D341Med (cell line): ENCODE data around the gene GP1BA.
"Not testable (repeated sequence)": the region's sequence is repeated elsewhere in the genome, so short reads cannot be mapped to it uniquely, and the experiment has no call there.

Experiments used
- DNase-seq: peaks from one replicate; pipeline ENCODE4 v3.0.0; 2012; ENCODE audit warnings: low spot score

GP1BA gene

GRCh38 chr17:4901648-4902344 is 30.3 kb upstream of the GP1BA start:
- DNase-seq = no peak

DNA sequence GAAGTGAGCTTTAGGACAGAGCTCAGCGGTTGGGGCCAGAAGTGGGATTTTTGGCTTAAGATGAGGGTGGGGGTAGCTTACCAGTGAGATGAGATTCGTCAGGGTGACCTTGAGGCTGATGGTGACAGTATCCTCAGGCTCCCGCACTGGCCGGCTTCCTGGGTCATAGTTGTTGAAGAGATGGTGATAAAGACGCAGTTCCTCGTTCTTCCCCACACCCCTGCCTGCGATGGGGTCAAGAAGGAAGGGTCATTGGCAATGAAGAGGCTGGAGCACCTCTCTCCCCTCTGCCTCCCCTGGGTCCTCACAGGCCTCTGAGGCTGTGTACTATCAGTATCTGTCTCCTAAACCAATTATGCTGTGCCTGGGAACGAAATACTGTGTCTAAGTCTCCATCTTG is 29.5 kb upstream of the GP1BA start:
- DNase-seq = no peak

GRCh38 chr17:4903051-4903818 is 28.8 kb upstream of the GP1BA start, which contains the start of gene CHRNE:
Gene CHRNE (minus strand): TSS chr17:4903098. CDS start chr17:4903063, 35 bp downstream.
- peak; percentile 63 for DNase-seq

DNA sequence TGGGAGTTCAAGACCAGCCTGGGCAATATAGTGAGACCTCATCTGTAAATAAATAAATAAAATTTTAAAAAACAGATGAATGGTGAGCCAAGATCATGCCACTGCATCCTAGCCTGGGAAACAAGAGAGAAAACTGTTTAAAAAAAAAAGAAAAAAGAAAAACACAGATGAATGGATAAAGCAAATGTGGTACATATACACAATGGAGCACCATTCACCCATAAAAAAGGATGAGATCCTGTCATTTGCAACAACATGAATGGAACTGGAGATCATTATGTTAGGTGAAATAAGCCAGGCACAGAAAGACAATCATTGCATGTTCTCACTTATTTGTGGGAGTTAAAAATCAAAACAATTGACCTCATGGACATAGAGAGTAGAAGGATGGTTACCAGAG is 25.4 kb upstream of the GP1BA start:
- not testable (repeated sequence) for DNase-seq

DNA sequence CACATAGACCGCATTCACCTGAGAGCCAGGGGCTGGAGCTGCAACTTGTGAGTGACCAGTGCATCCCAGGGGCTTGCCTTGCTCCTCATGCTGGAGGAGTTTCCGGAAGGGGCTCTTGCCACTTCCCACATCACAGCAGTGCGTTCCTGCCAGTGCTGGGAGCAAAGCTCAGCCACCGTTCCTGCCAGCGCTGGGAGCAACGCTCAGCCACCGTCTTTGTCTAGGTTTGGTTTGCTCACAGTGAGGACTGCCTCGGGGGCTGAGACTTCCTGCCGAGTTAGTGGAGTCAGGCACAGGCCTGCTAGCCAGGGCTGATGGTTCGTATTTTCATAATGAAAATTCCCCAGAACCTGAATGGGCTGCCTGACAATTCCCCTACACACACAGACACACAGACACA is 23.8 kb upstream of the GP1BA start:
- peak; percentile 4 for DNase-seq

DNA sequence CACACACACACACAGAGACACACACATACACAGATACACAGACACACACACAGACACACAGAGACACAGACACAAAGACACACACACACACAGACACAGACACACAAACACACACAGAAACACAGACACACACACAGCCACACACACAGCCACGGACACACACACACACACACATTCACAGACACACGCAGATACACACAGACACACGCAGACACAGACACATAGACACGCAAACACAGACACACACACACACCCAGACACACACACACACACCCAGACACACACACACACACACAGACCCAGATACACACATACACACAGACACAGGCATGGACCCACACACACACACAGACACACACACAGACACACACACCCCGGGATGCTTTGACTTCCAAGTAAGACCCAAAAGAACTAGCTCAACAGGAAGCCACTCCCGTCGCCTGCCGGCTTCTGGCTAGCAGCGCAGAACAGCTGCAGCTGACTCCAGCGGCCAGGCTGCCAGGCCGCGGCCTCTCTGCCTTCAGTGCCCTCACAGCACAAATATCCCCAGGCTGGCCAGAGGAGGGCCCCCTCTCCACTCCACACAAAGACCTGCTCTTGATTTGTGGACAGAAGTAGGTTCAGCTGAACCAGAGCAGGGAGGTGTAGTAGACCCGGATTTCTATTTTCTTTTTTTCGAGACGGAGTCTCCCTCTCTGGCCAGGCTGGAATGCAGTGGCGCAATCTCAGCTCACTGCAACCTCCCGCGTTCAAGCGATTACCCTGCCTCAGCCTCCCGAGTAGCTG is 23.2 kb upstream of the GP1BA start:
- peak; percentile 79 for DNase-seq

DNA sequence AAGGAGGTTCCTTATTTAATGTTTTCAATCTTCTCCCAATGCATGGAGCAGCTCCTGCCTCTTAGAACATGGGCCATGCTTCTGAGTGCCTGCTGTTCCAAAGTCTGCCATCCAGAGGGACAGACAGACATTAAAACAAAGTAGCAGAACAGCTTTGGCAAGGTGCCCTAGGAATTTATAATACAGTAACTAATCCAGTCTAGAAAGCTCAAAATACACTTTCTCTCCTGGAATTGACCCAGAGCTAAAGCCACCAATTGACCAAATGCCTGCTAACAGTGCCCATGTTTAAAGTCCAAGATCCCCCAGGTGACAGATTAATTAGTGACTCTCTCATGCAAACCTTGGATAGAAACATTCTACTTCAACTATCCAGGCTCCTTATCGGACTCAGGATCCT is 18.1 kb upstream of the GP1BA start:
- DNase-seq = peak; percentile 14

DNA sequence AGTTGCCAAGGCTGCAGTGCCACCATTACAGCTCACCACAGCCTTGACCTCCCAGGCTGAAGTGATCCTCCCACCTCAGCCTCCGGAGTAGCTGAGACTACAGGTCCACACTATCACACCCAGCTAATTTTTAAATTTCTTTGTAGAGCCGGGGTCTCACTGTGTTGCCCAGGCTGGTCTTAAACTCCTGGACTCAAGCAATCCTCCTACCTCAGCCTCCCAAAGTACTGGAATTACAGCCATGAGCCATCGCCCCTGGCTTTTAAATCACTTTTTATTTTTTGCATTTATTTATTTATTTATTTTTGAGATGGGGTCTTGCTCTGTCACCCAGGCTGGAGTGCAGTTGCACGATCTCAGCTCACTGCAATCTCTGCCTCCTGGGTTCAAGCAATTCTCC is 17.5 kb upstream of the GP1BA start:
- not testable (repeated sequence) for DNase-seq

GRCh38 chr17:4919511-4920047 is 12.5 kb upstream of the GP1BA start:
- DNase-seq = no peak

DNA sequence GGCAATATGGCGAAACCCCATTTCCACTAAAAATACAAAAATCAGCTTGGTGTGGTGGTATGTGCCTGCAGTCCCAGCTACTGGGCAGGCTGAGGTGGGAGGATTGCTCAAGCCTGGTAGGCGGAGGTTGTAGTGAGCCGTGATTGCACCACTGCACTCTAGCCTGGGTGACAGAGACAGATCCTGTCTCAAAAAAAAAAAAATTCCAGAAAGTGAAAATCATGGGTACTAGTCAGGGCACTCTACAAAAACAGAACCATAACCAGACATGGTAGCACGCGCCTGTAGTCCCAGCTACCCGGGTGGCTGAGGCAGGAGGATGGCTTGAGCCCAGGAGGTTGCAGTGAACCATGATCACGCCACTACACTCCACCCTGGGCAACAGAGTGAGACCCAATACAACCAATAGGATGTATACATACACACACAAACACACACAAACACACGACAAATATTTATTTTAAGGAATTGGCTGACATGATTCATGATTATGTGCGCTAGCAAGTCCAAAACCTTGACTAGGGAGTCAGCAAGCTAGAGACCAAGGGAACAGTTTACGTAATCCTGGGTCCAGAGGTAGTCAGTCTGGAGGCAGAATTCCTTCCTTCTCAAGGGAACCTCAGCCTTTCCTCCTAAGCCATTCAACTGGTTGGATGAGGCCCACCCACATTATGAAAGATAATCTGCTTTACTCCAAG is 11.6 kb upstream of the GP1BA start:
- DNase-seq = no peak

GRCh38 chr17:4921320-4921719 is 10.8 kb upstream of the GP1BA start:
- DNase-seq = no peak

GRCh38 chr17:4926577-4927335 is 5.3 kb upstream of the GP1BA start:
- not testable (repeated sequence) for DNase-seq

DNA sequence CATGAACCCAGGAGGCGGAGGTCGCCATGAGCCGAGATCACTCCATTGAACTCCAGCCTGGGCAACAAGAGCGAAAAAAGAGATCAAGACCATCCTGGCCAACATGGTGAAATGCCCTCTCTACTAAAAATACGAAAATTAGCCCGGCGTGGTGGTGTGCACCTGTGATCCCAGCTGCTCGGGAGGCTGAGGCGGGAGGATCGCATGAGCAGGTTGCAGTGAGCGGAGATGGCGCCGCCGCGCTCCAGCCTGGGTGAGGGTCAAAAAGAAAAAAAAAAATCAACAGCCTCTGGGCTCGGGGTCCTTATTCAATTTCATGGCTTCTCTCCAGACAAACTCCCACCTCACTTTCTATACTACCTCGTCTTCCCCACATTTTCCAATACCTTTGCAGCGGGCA is 3.2 kb upstream of the GP1BA start:
- no peak for DNase-seq

- no peak for DNase-seq
Observed at GRCh38 chr17:4932756-4933155, 679 bp downstream of the GP1BA start.

- no peak for DNase-seq
Observed at GRCh38 chr17:4933646-4934045, 1.6 kb downstream of the GP1BA start.

DNA sequence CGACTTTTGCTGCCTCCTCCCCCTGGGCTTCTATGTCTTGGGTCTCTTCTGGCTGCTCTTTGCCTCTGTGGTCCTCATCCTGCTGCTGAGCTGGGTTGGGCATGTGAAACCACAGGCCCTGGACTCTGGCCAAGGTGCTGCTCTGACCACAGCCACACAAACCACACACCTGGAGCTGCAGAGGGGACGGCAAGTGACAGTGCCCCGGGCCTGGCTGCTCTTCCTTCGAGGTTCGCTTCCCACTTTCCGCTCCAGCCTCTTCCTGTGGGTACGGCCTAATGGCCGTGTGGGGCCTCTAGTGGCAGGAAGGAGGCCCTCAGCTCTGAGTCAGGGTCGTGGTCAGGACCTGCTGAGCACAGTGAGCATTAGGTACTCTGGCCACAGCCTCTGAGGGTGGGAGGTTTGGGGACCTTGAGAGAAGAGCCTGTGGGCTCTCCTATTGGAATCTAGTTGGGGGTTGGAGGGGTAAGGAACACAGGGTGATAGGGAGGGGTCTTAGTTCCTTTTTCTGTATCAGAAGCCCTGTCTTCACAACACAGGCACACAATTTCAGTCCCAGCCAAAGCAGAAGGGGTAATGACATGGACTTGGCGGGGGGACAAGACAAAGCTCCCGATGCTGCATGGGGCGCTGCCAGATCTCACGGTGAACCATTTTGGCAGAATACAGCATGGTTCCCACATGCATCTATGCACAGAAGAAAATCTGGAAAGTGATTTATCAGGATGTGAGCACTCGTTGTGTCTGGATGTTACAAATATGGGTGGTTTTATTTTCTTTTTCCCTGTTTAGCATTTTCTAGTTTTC is 2.3 kb downstream of the GP1BA start:
- no peak for DNase-seq

GRCh38 chr17:4935650-4936049 is 3.6 kb downstream of the GP1BA start:
- DNase-seq = no peak

DNA sequence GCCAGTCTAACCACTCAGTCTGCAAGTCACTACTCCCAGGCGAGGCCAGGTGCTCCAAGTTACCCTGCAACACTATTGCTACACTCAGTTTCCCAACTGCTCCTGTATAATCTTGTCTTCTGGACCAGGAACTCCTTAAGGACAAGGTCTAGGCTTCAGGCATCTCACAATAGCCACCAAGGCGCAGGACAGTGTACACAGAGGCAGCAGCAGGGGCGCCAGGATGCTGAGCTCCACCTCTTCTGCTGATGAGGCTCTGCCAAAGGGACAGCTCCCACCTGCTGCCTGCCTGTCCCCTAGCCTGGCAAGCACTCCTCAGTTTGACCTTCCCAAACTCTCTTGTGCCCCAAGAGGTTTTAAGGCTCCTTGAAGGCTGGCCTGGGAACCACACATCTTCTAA is 4.4 kb downstream of the GP1BA start:
- no peak for DNase-seq

- DNase-seq = no peak
Observed at GRCh38 chr17:4937553-4937952, 5.5 kb downstream of the GP1BA start.

DNA sequence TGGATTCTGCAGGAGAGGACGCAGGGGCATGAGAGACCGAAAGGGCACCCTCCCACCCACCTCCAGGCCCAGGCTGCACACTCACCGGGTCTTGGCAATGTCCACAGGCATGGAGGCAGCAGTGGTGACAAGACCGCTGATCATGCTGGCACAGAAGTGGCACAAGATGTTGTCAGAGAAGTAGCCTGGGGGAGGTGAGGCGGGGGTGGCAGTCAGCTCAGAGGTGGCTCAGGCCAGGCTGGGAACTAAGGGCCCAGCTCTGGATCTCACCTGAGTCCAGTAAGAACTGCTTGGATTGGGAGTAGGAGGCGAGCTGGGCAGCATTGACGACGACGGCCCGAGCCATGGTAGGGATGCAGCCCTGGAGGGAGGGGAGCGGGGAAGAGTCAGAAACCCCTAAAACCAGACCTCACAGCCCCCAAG is 6.0 kb downstream of the GP1BA start:
- no peak for DNase-seq
